GM11168 (cell line): ENCODE results near the gene GDF15.
"Not testable (repeated sequence)": the region's sequence is repeated elsewhere in the genome, so short reads cannot be mapped to it uniquely, and the experiment has no call there.

ENCODE experiments used
- in situ Hi-C: fragments of 300-500 bp; cut with MboI; formaldehyde crosslinking; loops from one replicate; pipeline ENCODE4 v1.12.0; 2022; ENCODE audit warnings: low sequenced_read_pairs; ENCODE audit not compliant: unreplicated experiment

The GDF15 gene

GRCh38 chr19:18390065-18390907, 4.3 kb downstream of the GDF15 start:
- in situ Hi-C loops, result no loop called here

GRCh38 chr19:18391509-18392075, 5.6 kb downstream of the GDF15 start:
- in situ Hi-C loops, result no loop called here

GRCh38 chr19:18392417-18392816, 6.5 kb downstream of the GDF15 start:
- in situ Hi-C loops, result no loop called here

DNA sequence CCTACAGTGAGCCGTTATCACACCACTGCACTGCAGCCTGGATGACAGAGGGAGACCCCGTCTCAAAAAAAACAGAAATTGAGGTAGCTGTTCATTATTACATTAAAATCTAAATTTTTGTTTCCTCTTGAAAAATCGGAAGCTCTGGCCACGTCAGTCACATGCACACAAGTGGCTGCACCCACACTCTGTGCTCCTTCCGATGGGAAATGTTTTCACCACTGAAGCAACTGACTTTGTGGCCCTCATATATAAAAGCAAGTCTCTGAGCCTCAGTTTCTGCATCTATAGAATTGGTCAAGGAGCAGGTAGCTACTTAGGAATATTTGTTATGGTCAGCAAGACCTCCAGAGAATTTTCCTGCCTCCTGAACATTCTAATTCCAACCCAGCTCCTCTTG, 7.0 kb downstream of the GDF15 start:
- in situ Hi-C loops, result no loop called here

DNA sequence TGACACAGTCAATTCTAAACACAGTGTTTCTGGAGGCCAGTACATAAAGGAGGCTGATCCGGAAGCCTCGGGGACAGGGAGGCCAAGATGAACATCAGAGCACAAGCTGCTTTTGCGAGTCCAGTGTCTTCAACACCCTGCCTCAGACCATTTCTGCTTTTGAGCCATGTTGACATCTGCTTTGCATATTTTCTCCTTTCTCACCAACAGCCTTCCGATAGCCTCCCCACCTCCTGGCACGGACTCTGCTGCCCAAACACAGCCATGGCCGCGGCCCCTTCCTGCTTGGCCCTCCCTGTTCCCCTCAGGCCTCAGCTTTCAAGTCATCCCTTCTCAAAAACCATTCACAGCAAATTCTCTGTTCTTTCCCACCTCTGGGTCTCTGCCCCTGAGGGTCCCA, 7.9 kb downstream of the GDF15 start:
- in situ Hi-C loops, result no loop called here

- in situ Hi-C loops, result no loop called here
Measured at GRCh38 chr19:18396471-18397241, 10.7 kb downstream of the GDF15 start.

GRCh38 chr19:18397242-18398202, 11.6 kb downstream of the GDF15 start, which contains the start of gene LRRC25:
TSS of gene LRRC25 (minus strand) at chr19:18397622. CDS start at chr19:18396963, 659 bp downstream.
- in situ Hi-C loops, result no loop called here

- in situ Hi-C loops, result no loop called here
Measured at GRCh38 chr19:18399008-18399407, 13.1 kb downstream of the GDF15 start.

GRCh38 chr19:18401580-18402112, 15.7 kb downstream of the GDF15 start:
- in situ Hi-C loops, result no loop called here

- in situ Hi-C loops, result not testable (repeated sequence)
Measured at GRCh38 chr19:18402455-18403248, 16.7 kb downstream of the GDF15 start.

GRCh38 chr19:18405754-18406153, 19.8 kb downstream of the GDF15 start:
- in situ Hi-C loops, result loop anchor here (5.0 kb wide), 1 partner anchor 63 kb away; the partner anchor contains the start of gene PGPEP1

DNA sequence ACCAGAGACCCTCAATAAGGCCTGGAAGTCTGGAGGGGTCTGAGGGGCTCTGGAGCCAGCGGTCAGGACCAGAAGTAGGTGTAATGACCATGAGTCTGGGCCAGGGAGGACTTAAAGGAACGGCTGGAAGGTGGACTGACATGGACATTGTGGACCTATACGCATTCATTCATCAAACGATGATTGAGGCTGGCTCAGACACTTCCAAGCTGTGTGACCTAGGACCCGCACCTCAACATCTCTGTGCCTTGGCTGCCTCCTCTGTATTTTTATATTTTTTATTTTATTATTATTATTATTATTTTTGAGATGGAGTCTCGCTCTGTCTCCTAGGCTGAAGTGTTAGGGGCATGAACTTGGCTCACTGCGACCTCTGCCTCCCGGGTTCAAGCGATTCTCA, 20.8 kb downstream of the GDF15 start:
- in situ Hi-C loops, result loop anchor here (5.0 kb wide), 1 partner anchor 64 kb away; the partner anchor contains the start of gene PGPEP1

DNA sequence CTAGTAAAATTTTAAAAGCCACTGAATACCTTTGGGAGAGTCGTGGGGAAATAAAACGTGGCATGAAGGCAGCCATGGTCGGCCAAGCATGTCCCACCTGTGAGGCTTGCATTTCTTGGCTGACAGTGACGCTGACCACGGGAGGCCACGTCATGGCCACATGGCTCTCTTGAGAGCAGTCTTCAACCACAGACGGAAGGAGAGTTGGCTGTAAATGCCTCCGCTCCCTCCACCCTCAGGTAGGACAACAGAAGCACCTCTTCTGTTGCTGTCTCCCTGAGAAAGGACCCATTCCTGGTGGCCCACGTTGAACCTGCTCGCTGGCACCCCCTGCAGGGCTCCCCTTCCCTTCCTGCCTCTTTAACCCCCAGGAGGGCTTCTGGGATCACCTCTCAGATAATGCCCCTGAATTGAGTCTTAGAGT, 22.1 kb downstream of the GDF15 start:
- in situ Hi-C loops, result loop anchor here (5.0 kb wide), 1 partner anchor 66 kb away; the partner anchor contains the start of gene PGPEP1

GRCh38 chr19:18412610-18413239, 26.8 kb downstream of the GDF15 start:
- in situ Hi-C loops, result no loop called here

DNA sequence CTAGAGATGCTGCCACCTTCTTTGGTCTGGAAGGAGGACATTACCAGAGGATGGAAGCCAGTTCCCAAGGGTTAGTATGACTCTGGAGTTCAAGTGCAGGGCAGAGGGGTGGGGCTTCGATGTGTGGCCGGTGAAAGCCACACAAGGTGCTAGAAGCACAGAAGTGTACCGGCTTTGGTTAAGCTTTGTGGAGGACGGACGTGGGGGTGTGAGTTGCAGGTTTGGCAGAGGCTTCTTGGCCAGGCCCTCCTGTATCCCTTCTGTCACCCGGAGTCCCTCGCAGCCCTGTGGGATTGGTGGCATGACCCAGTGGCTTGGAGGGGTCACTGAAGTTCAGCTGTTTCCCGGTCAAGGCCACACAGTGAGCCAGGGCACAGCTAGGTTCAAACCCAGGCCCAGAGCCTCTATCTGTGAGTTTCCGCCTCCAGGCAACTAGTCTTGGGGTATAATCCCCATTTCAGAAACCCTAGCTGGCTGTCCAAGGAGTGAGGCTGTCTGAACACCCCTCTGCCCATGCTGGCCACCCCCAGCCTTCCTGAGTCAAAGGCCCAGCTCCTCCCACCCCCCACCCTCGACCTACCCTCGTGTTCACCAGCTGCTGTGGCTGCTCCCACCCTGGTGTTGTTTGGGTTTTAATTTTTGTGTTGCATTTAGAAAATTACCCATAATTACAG, 28.7 kb downstream of the GDF15 start:
- in situ Hi-C loops, result no loop called here

DNA sequence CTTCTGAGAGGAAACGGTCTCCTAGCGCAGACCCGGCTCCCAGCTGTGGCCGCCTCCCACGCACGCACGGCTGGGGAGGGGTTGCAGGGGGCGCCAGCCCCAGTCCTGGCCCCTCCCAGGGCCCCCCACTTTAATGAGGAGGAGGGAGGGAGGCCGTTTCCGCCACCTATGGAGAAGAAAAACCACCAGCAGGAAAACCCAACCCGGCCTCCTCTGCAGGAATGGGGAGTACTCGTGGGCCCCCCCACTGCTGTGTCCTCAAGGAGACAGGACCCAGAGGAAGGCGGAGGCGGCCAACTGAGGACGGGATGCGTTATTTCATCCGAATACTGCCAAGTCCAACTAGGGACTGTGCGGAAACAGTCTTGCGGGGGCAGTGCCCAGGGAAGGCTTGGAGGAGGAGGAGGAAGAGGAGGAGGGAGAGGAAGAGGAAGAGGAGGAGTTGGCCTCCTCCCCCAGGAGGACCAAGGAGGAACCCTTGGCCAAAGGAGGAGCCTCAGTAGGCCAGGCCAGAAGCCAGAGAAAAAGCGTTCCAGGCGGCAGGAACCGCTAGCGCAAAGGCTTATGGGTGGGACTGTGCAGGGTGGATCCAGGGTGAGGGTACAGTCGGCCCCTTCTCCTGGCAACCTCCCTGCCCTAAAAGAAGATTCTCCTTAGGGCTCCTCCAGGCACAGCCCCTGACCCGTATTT, 29.4 kb downstream of the GDF15 start:
- in situ Hi-C loops, result no loop called here

DNA sequence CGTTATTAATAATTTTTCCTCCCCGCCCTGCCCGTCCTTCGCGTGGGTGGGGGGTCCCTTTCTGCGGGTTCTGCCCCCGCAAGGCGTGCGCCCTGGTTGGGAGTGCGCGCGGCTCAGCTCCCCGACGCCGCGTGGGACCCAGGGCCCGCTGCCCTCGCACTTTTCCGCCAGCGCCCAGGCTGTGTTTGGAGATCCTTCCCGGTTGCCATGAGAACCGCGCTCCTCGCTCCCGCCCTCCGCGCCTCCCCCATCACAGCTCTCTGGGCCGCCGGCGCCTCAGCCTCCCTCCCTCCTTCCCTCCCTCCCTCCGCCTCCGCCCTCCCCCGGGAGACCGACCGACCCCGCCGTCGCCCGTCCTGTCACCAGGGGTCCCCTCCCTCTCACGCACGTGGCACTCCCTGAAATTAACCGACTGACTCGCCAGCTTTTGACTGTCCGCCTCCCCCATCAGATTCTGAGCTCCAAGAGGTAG, 30.9 kb downstream of the GDF15 start:
- in situ Hi-C loops, result no loop called here
